GM04503 (cell line): ENCODE measurements around the gene MYL7.
A peak's percentile ranks its signal among the peaks of the same experiment; 100 is the strongest.

Experiments used
- DNase-seq: peaks from one replicate; pipeline ENCODE4 v3.0.0-alpha.2; 2012; ENCODE audit warnings: low read depth

Gene MYL7

GRCh38 chr7:44111761-44112160 lies 29.4 kb downstream of the MYL7 start:
- no peak for DNase-seq

GRCh38 chr7:44110719-44111635 lies 30.2 kb downstream of the MYL7 start:
- DNase-seq: no peak

GRCh38 chr7:44109991-44110390 lies 31.1 kb downstream of the MYL7 start:
- no peak for DNase-seq

- DNase-seq: no peak
Measured at GRCh38 chr7:44108768-44109750, 32.1 kb downstream of the MYL7 start.

- no peak for DNase-seq
Measured at GRCh38 chr7:44107961-44108767, 33.0 kb downstream of the MYL7 start.

GRCh38 chr7:44107116-44107960 lies 33.8 kb downstream of the MYL7 start:
- no peak for DNase-seq

- DNase-seq: no peak
Measured at GRCh38 chr7:44106311-44107065, 34.6 kb downstream of the MYL7 start.

GRCh38 chr7:44105832-44106231 lies 35.3 kb downstream of the MYL7 start:
- no peak for DNase-seq

- peak; percentile 56 for DNase-seq
Measured at GRCh38 chr7:44104860-44105771, 36.0 kb downstream of the MYL7 start.

- DNase-seq: no peak
Measured at GRCh38 chr7:44103923-44104859, 36.9 kb downstream of the MYL7 start, which contains the start of gene AEBP1. AEBP1 (plus strand) TSS chr7:44104345; CDS start chr7:44104666, 321 bp downstream.

GRCh38 chr7:44103566-44103922 lies 37.6 kb downstream of the MYL7 start:
- no peak for DNase-seq

- DNase-seq: no peak
Measured at GRCh38 chr7:44102846-44103565, 38.1 kb downstream of the MYL7 start.

- DNase-seq: peak; percentile 89
Measured at GRCh38 chr7:44101966-44102845, 38.9 kb downstream of the MYL7 start.

- DNase-seq: no peak
Measured at GRCh38 chr7:44101303-44101965, 39.7 kb downstream of the MYL7 start.

GRCh38 chr7:44100458-44101302 lies 40.5 kb downstream of the MYL7 start:
- DNase-seq: peak; percentile 56
